ENCODE measurements around the gene LDLRAD3. TPM values are rescaled to one million over a fixed set of nuclear protein-coding genes. Genes with fewer than 3 reads are reported as not detected.

Gene LDLRAD3
- total RNA-seq, 1 donor from 2014 or later: 17.3 TPM

DNA sequence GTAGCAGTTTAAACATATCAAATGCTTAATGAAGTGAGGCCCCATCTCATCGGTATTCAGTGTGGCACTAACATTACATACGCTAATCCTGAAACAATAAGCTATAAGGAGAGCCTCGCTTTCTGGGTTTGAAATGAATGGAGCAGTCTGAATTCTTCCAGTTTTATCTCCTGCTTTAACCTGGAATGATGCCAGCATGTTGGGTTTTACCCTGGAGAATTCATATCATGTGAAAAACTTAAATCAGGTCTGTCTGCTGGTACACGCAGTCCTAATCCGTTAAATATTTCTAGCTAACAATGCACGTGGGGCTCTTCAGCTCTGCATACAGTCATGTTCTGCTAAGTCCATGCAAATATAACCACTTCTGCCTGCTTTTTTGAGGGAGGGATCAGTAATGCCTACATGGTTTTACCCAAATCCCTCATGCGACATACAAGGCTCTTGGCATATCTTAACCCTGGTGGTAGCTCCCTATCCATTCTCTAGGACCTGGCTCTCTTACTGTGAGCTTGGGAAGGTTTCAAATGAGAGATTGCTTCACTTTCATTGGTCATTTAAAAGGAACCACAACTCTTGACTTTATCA is 252.6 kb downstream of the LDLRAD3 start:
- no peak for DNase-seq (ENCODE audit: low read depth in 2 of 2)

DNA sequence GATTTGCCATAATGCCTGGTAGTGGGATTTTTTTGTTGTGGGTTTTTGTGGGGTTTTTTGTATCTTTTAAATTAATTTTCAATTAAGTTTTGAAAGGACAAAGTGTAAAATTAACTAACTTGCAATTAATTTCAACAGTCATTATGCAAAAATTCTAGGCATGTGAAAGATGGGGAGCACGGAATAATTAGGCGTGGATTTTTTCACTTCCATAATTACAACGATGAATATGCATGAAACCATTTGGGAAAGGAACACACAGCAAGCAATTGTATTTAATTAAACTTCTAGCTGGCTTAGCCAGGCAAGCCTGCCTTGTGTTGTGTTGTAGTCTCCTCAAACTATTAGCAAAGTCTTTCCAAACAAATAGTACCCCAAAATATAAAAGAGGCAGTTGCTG is 257.5 kb downstream of the LDLRAD3 start:
- no peak for DNase-seq (ENCODE audit: low read depth in 2 of 2)

DNA sequence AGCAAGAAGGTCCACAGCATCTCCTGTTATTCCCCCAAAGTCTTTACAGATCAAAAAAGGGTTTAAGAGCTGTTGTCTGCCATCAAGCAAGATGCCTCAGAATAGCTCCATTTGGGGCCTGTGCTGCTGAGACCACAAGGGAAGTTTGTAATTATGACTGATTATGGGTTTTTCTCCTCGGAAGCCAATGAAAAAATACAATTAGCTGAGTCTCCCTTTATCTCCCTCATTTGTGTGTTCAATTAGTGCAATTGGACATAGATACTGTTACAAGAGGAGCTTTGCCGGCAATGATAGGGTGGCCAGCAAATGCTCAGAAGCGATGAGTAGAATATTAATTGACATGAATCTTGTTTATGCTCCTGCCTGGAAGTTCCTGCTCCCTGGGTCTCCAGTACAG is 261.7 kb downstream of the LDLRAD3 start:
- no peak for DNase-seq (ENCODE audit: low read depth in 2 of 2)

- DNase-seq (ENCODE audit: low read depth in 2 of 2): no peak
These were observed 266.7 kb downstream of the LDLRAD3 start for GRCh38 chr11:36210529-36210928.

DNA sequence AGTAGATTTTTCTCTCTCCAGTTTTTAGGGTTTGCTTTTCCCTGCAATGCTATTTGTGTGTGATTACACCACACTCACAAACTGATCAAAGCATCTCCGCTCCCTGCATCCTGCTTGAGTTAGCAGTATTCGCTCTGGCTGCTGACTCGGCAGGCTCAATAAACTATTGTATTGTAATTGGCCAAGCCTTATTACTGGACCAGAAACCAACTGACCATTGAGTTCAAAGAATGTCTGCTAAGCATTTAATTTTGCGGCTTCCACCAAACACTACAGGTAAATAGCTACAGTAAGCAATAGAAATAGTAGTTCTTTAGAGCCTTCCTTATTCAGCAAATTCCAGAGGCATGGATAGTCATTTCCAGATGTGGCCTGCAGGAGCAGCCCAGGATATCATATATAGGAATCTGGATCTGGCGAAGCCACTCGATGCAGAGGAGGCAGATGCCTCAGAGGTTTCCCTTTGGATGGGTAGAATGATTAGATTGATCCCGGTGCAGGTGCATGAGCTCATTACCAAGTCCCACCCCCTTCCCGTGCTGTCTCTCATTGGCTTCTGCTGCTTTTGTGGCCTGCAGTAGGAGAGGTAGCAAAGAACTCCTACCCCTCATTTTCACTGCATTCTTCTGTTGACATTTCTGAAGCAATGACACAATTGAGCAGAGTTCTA is 268.0 kb downstream of the LDLRAD3 start:
- no peak for DNase-seq (ENCODE audit: low read depth in 2 of 2)

GRCh38 chr11:36212564-36213392 is 268.9 kb downstream of the LDLRAD3 start:
- no peak for DNase-seq (ENCODE audit: low read depth in 2 of 2)

DNA sequence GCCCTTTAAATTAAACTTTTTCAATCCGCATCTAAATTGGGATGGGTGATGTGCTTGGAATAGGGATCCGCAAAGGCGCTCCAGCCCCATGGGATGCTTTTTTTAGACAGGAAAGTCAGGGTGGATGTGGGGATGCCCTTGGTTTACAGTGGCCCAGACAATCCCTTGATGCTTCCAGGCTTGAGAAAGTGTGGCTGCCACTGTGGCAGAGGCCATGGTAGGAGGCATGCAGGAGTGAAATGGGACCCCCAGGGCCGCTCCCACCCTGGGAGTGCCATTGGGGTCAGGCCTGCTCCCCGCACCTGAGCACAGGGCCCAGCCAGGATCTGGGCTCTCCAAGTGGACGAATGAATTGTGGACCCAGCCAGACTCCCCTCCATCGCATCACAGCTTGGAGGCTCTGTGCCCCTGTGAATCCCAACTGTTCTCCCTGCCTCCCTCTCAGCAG is 269.6 kb downstream of the LDLRAD3 start:
- no peak for DNase-seq (ENCODE audit: low read depth in 2 of 2)

DNA sequence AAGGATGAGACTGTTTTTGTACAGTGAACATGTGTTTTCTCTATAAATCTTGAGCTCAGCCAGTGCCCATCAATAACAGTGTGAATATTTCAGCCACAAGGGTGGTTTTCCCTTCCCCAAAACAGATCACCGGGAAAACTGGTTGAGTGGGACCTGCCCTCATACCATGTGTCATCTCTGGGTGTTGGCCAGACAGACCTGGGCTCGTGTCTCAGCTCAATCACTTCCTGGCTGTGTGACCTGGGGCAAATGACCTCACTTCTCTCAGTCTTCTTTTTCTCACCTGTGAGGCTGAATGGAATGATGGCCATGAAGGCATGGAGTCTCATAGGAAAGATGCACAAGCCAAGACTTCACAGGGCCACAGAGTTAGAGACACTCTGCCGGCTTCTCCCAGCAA is 270.6 kb downstream of the LDLRAD3 start:
- no peak for DNase-seq (ENCODE audit: low read depth in 2 of 2)

DNA sequence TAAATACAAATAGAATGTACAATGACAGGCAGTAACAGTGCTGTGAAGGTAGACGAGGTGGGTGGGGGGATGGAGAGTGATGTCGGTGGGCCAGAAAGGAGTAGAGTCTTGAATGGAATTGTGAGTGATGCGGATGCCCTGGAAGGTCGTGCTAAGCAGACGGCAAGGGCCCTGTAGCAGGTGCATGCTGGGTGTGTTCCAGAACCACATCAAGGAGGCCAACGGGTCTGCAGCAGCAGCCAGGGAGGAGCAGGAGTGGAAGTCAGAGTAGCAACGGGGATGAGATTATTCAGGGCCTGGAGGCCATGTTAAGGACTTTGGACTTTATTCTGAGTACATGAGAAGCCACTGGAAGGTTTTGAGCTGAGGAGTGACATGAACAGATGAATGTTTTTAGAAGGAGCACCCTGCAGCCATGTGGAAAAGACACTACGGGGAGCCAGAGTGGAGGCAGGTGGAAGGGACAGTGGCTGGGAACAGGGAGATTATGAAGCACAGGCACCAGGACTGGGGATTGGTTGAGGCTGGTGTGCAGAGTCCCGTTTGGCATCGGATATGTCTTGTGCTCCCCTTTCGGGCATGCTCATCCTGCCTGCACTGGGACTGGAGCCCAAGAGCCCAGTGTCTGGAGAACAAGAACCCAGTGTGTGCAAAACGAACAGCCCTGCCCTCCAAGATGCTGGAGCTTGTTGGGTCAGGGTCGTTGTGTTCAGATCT is 271.3 kb downstream of the LDLRAD3 start:
- DNase-seq (ENCODE audit: low read depth in 2 of 2): no peak

DNA sequence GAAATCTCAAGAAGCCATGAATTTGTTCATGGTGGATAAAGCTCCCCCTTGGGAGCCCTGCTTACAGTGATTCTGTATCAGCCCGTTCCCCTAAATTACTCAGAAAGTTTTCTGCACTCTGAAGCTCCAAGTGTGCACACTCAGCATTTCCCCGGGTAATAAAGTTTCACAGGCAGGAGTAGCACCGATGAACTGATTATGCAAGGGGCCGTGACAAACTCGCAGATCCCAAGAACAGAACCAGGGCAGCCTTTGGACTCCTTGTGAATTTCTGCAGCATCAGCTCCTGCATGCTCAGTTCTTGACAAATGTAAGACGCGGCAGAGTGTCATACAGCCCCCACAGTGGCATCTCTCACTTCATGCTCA is 271.8 kb downstream of the LDLRAD3 start:
- DNase-seq (ENCODE audit: low read depth in 2 of 2): no peak

GRCh38 chr11:36216061-36216615 is 272.3 kb downstream of the LDLRAD3 start:
- no peak for DNase-seq (ENCODE audit: low read depth in 2 of 2)

DNA sequence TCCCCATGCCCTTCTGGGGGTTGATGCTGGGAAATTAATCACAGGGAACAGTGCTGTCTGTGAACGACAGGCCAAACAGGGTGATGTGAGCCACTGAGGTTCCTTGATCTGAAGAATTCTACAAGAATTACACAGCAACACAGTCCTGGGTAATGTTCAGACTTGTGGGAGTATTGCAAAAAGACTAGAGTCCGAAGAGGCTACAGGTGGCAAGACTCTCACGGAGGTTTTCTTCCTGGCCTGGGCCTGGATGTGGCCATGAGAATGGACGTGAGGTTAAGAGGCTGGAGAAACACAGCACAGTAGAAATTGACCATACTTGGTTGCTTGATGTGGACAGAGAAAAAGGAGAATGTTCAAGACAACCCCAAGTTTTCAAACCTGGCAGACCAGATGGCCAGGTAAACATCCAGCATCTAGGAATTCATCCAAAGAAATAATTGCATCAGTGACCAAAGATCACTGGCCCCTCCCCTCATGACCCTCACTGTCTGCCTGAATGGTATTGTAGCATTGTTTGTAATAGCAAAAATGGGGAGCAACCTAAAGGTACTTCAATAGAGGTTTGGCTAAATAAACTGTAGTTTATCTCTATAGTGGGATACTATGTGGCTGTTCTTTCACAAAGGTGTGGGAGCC is 274.5 kb downstream of the LDLRAD3 start:
- no peak for DNase-seq (ENCODE audit: low read depth in 2 of 2)

- DNase-seq (ENCODE audit: low read depth in 2 of 2): no peak
These were observed 276.1 kb downstream of the LDLRAD3 start for GRCh38 chr11:36219996-36220395.

DNA sequence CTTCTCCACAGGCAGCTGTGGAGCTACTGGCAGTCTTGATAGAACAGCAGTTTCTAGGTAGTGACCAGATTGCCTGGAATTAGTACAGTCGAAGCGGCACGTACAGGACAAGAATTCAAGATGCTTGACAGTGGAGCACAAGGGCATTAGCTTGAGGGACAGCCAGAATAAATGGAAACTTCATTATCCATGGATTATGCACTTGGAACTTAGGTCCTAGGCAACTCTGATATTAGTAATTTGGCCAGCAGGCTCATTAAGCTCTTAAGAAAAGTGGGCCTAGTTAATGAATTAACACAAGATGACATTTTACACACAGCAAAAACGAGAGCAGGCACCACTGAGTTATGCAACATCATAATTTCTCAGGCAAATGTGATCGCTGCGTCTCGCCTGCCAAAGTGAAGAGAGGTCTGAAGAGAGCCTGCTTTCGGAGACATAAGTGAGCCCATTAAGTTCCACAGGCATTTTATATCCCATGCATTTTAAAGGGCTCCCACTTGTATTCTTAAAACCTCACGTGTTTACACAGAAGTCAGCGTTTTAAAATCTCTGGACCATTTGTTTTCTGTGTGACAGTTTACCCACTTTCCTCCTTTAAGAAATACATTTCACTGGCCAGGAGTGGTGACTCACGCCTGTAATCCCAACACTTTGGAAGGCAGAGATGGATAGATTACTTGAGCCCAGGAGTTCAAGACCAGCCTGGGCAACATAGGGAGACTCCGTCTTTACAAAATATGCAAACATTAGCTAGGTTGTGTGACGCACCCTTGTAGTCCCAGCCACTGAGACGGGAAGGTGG is 279.2 kb downstream of the LDLRAD3 start:
- no peak for DNase-seq (ENCODE audit: low read depth in 2 of 2)

DNA sequence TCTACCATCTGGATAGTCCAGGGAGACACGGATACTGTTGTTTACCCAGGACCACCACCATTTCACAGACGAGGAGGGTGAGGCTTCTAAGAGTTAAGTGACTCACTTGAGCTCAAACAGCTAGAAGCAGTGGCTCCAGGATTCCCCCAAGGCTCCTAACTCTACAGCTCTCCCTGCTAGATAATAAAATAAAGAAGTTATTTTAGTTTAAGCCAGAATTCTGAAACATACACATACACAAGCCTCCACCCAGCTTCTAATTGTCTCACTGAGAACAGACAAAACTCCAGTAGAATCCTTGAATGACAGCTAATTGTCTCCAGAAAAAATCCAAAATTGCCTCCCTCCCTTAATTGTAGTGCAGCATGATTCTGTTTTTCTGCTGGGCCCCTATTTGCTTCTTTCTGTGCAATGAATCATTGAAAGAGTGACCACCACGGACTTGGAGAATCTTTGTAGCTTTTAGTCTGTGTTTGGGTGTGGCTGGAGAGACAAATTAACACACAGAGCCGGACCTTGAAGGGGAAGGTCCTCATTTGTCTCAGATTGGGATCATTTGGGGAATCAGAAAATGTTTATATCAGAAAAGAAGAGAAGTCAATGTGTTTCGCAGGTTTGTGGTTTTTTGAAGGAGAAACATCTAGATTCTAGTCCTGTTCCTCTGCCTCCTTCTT is 280.5 kb downstream of the LDLRAD3 start:
- no peak for DNase-seq (ENCODE audit: low read depth in 2 of 2)

GRCh38 chr11:36227044-36227443 is 283.2 kb downstream of the LDLRAD3 start:
- DNase-seq (ENCODE audit: low read depth in 2 of 2): no peak

DNA sequence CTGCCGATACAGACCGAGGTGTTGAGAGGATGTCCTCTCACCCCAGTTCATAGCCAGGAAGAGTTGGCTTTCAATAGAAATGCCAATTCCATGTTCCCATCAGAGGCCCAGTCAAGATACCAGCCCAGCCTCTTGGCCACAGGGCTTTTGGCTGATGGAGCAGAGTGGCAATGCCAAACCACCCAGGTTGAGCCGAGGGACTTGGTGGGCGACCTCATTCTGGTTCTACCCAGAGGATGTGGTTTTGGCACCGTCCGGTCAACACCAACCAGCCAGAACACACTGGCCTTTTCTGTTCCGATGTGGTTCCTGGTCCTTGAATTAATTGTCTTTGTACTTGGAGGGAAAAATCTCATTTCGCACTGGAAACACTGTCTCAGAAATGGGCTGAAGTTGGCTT is 284.8 kb downstream of the LDLRAD3 start:
- DNase-seq (ENCODE audit: low read depth in 2 of 2): no peak

DNA sequence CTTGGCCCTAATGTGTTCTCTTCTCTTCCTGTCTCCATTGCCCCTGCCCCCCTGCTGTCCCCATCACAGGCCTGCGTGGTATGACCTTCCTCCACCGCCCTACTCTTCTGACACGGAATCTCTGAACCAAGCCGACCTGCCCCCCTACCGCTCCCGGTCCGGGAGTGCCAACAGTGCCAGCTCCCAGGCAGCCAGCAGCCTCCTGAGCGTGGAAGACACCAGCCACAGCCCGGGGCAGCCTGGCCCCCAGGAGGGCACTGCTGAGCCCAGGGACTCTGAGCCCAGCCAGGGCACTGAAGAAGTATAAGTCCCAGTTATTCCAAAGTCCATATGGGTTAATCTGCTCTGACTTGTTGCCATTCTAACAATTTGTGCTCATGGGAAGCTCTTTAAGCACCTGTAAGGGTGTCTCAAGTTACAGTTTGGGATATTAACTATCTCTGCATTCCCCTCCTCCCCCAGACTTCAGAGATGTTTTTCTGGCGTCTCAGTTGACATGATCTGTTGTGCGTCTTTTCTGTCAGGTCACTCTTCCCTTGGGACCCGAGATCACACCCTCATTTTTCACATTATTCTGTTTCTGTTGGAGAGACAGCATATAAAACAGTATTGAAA is 285.3 kb downstream of the LDLRAD3 start:
- no peak for DNase-seq (ENCODE audit: low read depth in 2 of 2)

Measured in lung microvascular endothelial cell (primary cell).